Neuronal stem cell (in vitro differentiated cells): ENCODE results near the gene DCLK2.
A peak's percentile ranks its signal among the peaks of the same experiment; 100 is the strongest.

Experiments
- DNase-seq: peaks from one replicate; pipeline ENCODE4 v3.0.0-alpha.2; 2013; ENCODE audit warnings: low spot score
- H2AFZ ChIP-seq: one replicate; pipeline ENCODE4 v1.6.1; 2013; ENCODE audit warnings: mild to moderate bottlenecking, low read length, inconsistent platforms
- H2AK5ac ChIP-seq: 2 replicates; pipeline ENCODE4 v1.6.1; 2013; ENCODE audit warnings: low read depth, mild to moderate bottlenecking, inconsistent platforms, low read length, moderate library complexity, mixed read lengths
- H2BK120ac ChIP-seq: 2 replicates; pipeline ENCODE4 v1.6.1; 2013; ENCODE audit warnings: low read depth, mild to moderate bottlenecking, inconsistent platforms, low read length, moderate library complexity, mixed read lengths
- H2BK12ac ChIP-seq: one replicate; pipeline ENCODE4 v1.6.1; 2013; ENCODE audit warnings: low read length, inconsistent platforms
- H2BK15ac ChIP-seq: 2 replicates; pipeline ENCODE4 v1.6.1; 2013; ENCODE audit warnings: mild to moderate bottlenecking, low read length, inconsistent platforms, mixed read lengths
- H2BK5ac ChIP-seq: one replicate; pipeline ENCODE4 v1.6.1; 2013; ENCODE audit warnings: inconsistent platforms, mild to moderate bottlenecking, low read length, moderate library complexity
- H3K14ac ChIP-seq: one replicate; pipeline ENCODE4 v1.6.1; 2013; ENCODE audit warnings: low read length, inconsistent platforms
- H3K18ac ChIP-seq: 2 replicates; pipeline ENCODE4 v1.6.1; 2013; ENCODE audit warnings: low read length, inconsistent platforms
- H3K23ac ChIP-seq: 2 replicates; pipeline ENCODE4 v1.6.1; 2013; ENCODE audit warnings: low read depth, mild to moderate bottlenecking, mixed read lengths, low read length, inconsistent platforms; ENCODE audit not compliant: poor library complexity
- H3K27ac ChIP-seq: replicated peaks from 3 replicates; pipeline ENCODE4 v1.5.1; 2013; ENCODE audit warnings: low read length, inconsistent platforms
- H3K27me3 ChIP-seq, 3 experiments: 2 replicates each; pipeline ENCODE4 v1.6.1; 2013; ENCODE audit warnings: low read length in 3 of 3, mild to moderate bottlenecking in 2 of 3, inconsistent platforms in 1 of 3, low read depth in 1 of 3, mixed read lengths in 1 of 3, moderate library complexity in 1 of 3; ENCODE audit not compliant: control insufficient read depth in 3 of 3, insufficient read depth in 3 of 3
- H3K36me3 ChIP-seq, 2 donors: replicated peaks in 1 of 2; 2 replicates each; pipeline ENCODE4 v1.6.1; 2013; ENCODE audit warnings: low read length in 2 of 2; ENCODE audit not compliant: control insufficient read depth in 2 of 2, insufficient read depth in 2 of 2
- H3K4ac ChIP-seq: 2 replicates; pipeline ENCODE4 v1.6.1; 2013; ENCODE audit warnings: inconsistent platforms, mild to moderate bottlenecking, low read length, moderate library complexity
- H3K4me1 ChIP-seq, 2 donors: 1 replicate in 1 of 2; 2 replicates in 1 of 2; pipeline ENCODE4 v1.6.1; 2013; ENCODE audit warnings: low read length in 2 of 2, low read depth in 1 of 2; ENCODE audit not compliant: control insufficient read depth in 2 of 2, insufficient read depth in 1 of 2
- H3K4me2 ChIP-seq: one replicate; pipeline ENCODE4 v1.6.1; 2013; ENCODE audit warnings: mild to moderate bottlenecking, low read length, inconsistent platforms; ENCODE audit not compliant: insufficient read depth, poor library complexity, severe bottlenecking
- H3K4me3 ChIP-seq, 2 donors: 2 replicates each; pipeline ENCODE4 v1.5.1; 2013; ENCODE audit warnings: low read length in 2 of 2, mild to moderate bottlenecking in 2 of 2, inconsistent platforms in 1 of 2, moderate library complexity in 1 of 2
- H3K79me1 ChIP-seq: one replicate; pipeline ENCODE4 v1.6.1; 2013; ENCODE audit warnings: low read depth, mild to moderate bottlenecking, inconsistent platforms, low read length, moderate library complexity
- H3K9ac ChIP-seq: one replicate; pipeline ENCODE4 v1.6.1; 2013; ENCODE audit warnings: mild to moderate bottlenecking, low read depth, low read length, inconsistent platforms; ENCODE audit not compliant: poor library complexity
- H3K9me3 ChIP-seq, 2 donors: replicated peaks in 1 of 2; 2 replicates each; pipeline versions ENCODE3 to v1.6.1; 2013; ENCODE audit warnings: low read length in 2 of 2, mild to moderate bottlenecking in 2 of 2, inconsistent platforms in 1 of 2, low read depth in 1 of 2, mixed read lengths in 1 of 2, moderate library complexity in 1 of 2; ENCODE audit not compliant: control insufficient read depth in 2 of 2, insufficient read depth in 1 of 2
- H4K8ac ChIP-seq: one replicate; pipeline ENCODE4 v1.6.1; 2013; ENCODE audit warnings: low read depth, mild to moderate bottlenecking, inconsistent platforms, low read length, moderate library complexity
- H4K91ac ChIP-seq: one replicate; pipeline ENCODE4 v1.6.1; 2013; ENCODE audit warnings: low read length, low read depth, mild to moderate bottlenecking, inconsistent platforms; ENCODE audit not compliant: poor library complexity
- WGBS, 2 donors: extraction: QIAGEN DNeasy Blood & Tissue Kit; methylation state at CpG; one replicate each; pipeline ENCODE4 v1.1.7; 2013; ENCODE audit warnings: missing lambda C conversion rate in 2 of 2, mixed read lengths in 1 of 2; ENCODE audit not compliant: insufficient read length in 2 of 2, insufficient replicate concordance in 1 of 2; ENCODE audit errors: extremely low coverage in 2 of 2; 5-methylcytosine and 5-hydroxymethylcytosine counted together

Gene DCLK2

GRCh38 chr4:150280975-150281374 lies 202.7 kb downstream of the DCLK2 start:
- H2AFZ ChIP-seq: no peak overlapping the region
- no peaks in the 10 kb centered on the region for H3K27me3 ChIP-seq
- H3K36me3 ChIP-seq: no peaks in the 10 kb centered on the region
- no peak overlapping the region for H3K9ac ChIP-seq
- peak overlapping the region; percentile 75 for H3K27ac ChIP-seq
- H3K4me1 ChIP-seq: peaks cover 13 to 14% of the 10 kb centered on the region in 2 donors
- no peak overlapping the region for H2AK5ac ChIP-seq
- H3K4me2 ChIP-seq: no peak overlapping the region
- H2BK12ac ChIP-seq: no peak overlapping the region
- H4K91ac ChIP-seq: no peak overlapping the region
- no peak overlapping the region for H2BK5ac ChIP-seq
- H3K4ac ChIP-seq: no peak overlapping the region
- H2BK15ac ChIP-seq: no peak overlapping the region
- no CpG with 5 or more reads among the region's 8 CpGs for WGBS, 2 donors
- no peak overlapping the region for H3K4me3 ChIP-seq
- DNase-seq: no peak
- H3K9me3 ChIP-seq: no peaks in the 10 kb centered on the region
- H2BK120ac ChIP-seq: no peak overlapping the region
- H3K23ac ChIP-seq: no peak overlapping the region
- H4K8ac ChIP-seq: no peak overlapping the region
- no peak overlapping the region for H3K18ac ChIP-seq
- no peaks in the 10 kb centered on the region for H3K79me1 ChIP-seq
- H3K14ac ChIP-seq: no peak overlapping the region

GRCh38 chr4:150283689-150284088 lies 205.4 kb downstream of the DCLK2 start:
- H2AFZ ChIP-seq: no peak overlapping the region
- H3K9ac ChIP-seq: no peak overlapping the region
- H4K8ac ChIP-seq: no peak overlapping the region
- no peaks in the 10 kb centered on the region for H3K27me3 ChIP-seq
- no peak overlapping the region for H4K91ac ChIP-seq
- no peak overlapping the region for H2BK15ac ChIP-seq
- no peak for DNase-seq
- H2BK5ac ChIP-seq: no peak overlapping the region
- no peak overlapping the region for H3K4me2 ChIP-seq
- H3K36me3 ChIP-seq: no peaks in the 10 kb centered on the region
- H3K79me1 ChIP-seq: no peaks in the 10 kb centered on the region
- H3K27ac ChIP-seq: no peak overlapping the region
- no peak overlapping the region for H3K23ac ChIP-seq
- H3K4me1 ChIP-seq: peaks cover 12 to 13% of the 10 kb centered on the region in 2 donors
- no peak overlapping the region for H3K4ac ChIP-seq
- H2BK120ac ChIP-seq: no peak overlapping the region
- no peak overlapping the region for H3K14ac ChIP-seq
- no peak overlapping the region for H3K4me3 ChIP-seq
- H3K9me3 ChIP-seq: no peaks in the 10 kb centered on the region
- H3K18ac ChIP-seq: no peak overlapping the region
- WGBS, 2 donors: no CpG with 5 or more reads among the region's 1 CpG
- no peak overlapping the region for H2AK5ac ChIP-seq
- no peak overlapping the region for H2BK12ac ChIP-seq

GRCh38 chr4:150286656-150287055 lies 208.4 kb downstream of the DCLK2 start:
- H3K36me3 ChIP-seq: no peaks in the 10 kb centered on the region

GRCh38 chr4:150289198-150289597 lies 211.0 kb downstream of the DCLK2 start:
- no peak overlapping the region for H2AK5ac ChIP-seq
- H3K18ac ChIP-seq: no peak overlapping the region
- WGBS, 2 donors: no CpG with 5 or more reads among the region's 2 CpGs
- H4K91ac ChIP-seq: no peak overlapping the region
- H3K4me1 ChIP-seq: peaks cover 2 to 6% of the 10 kb centered on the region in 2 donors
- no peak overlapping the region for H2BK120ac ChIP-seq
- H3K4me2 ChIP-seq: no peak overlapping the region
- H3K4me3 ChIP-seq: no peak overlapping the region
- H3K9me3 ChIP-seq: no peaks in the 10 kb centered on the region
- H2BK12ac ChIP-seq: no peak overlapping the region
- H3K14ac ChIP-seq: no peak overlapping the region
- DNase-seq: no peak
- no peak overlapping the region for H2BK5ac ChIP-seq
- H3K9ac ChIP-seq: no peak overlapping the region
- no peaks in the 10 kb centered on the region for H3K79me1 ChIP-seq
- no peak overlapping the region for H2BK15ac ChIP-seq
- H3K36me3 ChIP-seq: no peaks in the 10 kb centered on the region
- H3K27ac ChIP-seq: no peak overlapping the region
- H2AFZ ChIP-seq: no peak overlapping the region
- no peak overlapping the region for H3K23ac ChIP-seq
- H4K8ac ChIP-seq: no peak overlapping the region
- no peaks in the 10 kb centered on the region for H3K27me3 ChIP-seq
- no peak overlapping the region for H3K4ac ChIP-seq

More at GRCh38 chr4:150286656-150287055, 208.4 kb downstream of the DCLK2 start:
- no peak for DNase-seq
- Histone ChIP-seq H3K27ac (no peak overlapping the region), H3K18ac (no peak overlapping the region), H3K4me2 (no peak overlapping the region), H4K8ac (no peak overlapping the region), H2AK5ac (no peak overlapping the region), H3K4me3 (no peak overlapping the region), H2BK12ac (no peak overlapping the region), H2BK120ac (no peak overlapping the region), H3K79me1 (no peaks in the 10 kb centered on the region), H3K23ac (no peak overlapping the region), H2BK15ac (no peak overlapping the region), H3K14ac (no peak overlapping the region), H3K9ac (no peak overlapping the region), H2BK5ac (no peak overlapping the region), H2AFZ (no peak overlapping the region), H3K9me3 (no peaks in the 10 kb centered on the region), H3K4me1 (peaks cover 2 to 7% of the 10 kb centered on the region in 2 donors), H3K27me3 (no peaks in the 10 kb centered on the region), H3K4ac (no peak overlapping the region), H4K91ac (no peak overlapping the region)
- WGBS, 2 donors: no CpG with 5 or more reads among the region's 6 CpGs
